Thoracic aorta (tissue), 2 donors: ENCODE measurements around the gene DNM1L. TPM values are rescaled to one million over a fixed set of nuclear protein-coding genes. Genes with fewer than 3 reads are reported as not detected.
"Not testable (repeated sequence)": the region's sequence is repeated elsewhere in the genome, so short reads cannot be mapped to it uniquely, and the experiment has no call there.

Source experiments
- ATAC-seq: fragments of 150-250 bp; one replicate; pipeline ENCODE4 v1.8.0; 2017; ENCODE audit warnings: low read depth; ENCODE audit not compliant: insufficient number of reproducible peaks, low FRiP score
- DNase-seq: peaks from one replicate; pipeline ENCODE4 v3.0.0-alpha.2; 2020; ENCODE audit warnings: low spot score
- H3K27ac ChIP-seq, 2 donors: fragments of 200-600 bp; sonication (generic); 1 replicate in 1 of 2; 2 replicates in 1 of 2; pipeline ENCODE4 v1.5.1; 2016; ENCODE audit warnings: mild to moderate bottlenecking in 2 of 2, moderate library complexity in 2 of 2
- H3K27me3 ChIP-seq: fragments of 200-600 bp; sonication (generic); replicated peaks from 2 replicates; pipeline ENCODE4 v1.6.0; 2016; ENCODE audit warnings: mild to moderate bottlenecking; ENCODE audit not compliant: insufficient read depth
- H3K36me3 ChIP-seq: fragments of 200-600 bp; sonication (generic); one replicate; pipeline ENCODE4 v1.5.1; 2016
- H3K4me1 ChIP-seq, 2 donors: fragments of 200-600 bp; sonication (generic); 1 replicate in 1 of 2; 2 replicates in 1 of 2; pipeline versions ENCODE4 v1.5.1 to v1.6.0; 2016; ENCODE audit warnings: low read depth in 2 of 2, mild to moderate bottlenecking in 1 of 2; ENCODE audit not compliant: control insufficient read depth in 1 of 2
- H3K4me3 ChIP-seq: fragments of 200-600 bp; sonication (generic); 2 replicates; pipeline ENCODE4 v1.5.1; 2016; ENCODE audit warnings: mild to moderate bottlenecking
- H3K9me3 ChIP-seq: fragments of 200-600 bp; sonication (generic); 2 replicates; pipeline ENCODE4 v1.5.1; 2016
- CTCF ChIP-seq: fragments of 200-600 bp; sonication (generic); IDR thresholded peaks from one replicate; pipeline ENCODE4 v1.5.1; 2019; ENCODE audit warnings: antibody characterized with exemption
- total RNA-seq, 2 donors: library from RNA; depleted of rRNA; stranded (reverse); fragments of >200 nt; gene quantifications; one replicate each; pipeline versions ENCODE4 v1.1.0 to v1.2.3, GENCODE V29; 2016

The DNM1L gene
- total RNA-seq, 2 donors from 2014 or later, result 59.8 to 86.1 TPM

DNA sequence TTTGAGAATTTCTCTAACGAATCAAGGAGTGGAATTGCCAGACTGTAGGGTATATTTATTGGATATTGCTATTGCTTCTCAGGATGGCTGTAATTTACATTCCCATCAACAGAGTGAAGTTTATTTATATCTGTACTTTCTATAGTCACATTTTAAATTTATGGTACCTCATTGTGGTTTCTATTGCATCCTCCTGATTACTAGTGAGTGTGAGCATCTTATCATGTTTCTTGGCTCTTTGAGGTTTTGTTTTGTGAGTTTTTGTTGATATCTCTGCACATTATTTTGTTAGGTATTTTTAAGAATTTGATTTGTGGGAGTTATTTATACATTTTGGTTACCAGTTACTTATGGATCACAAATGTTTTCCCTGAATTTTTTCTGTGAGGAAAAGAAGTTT is 13.9 kb downstream of the DNM1L start:
- H3K4me3 ChIP-seq, result no peak overlapping the region
- no peaks in the 10 kb centered on the region for H3K9me3 ChIP-seq
- H3K27me3 ChIP-seq, result no peaks in the 10 kb centered on the region
- H3K4me1 ChIP-seq, result no peaks in the 10 kb centered on the region
- ATAC-seq (no peak), DNase-seq (no peak)
- no peak for TF ChIP-seq CTCF
- H3K36me3 ChIP-seq, result no peaks in the 10 kb centered on the region
- no peak overlapping the region for H3K27ac ChIP-seq

DNA sequence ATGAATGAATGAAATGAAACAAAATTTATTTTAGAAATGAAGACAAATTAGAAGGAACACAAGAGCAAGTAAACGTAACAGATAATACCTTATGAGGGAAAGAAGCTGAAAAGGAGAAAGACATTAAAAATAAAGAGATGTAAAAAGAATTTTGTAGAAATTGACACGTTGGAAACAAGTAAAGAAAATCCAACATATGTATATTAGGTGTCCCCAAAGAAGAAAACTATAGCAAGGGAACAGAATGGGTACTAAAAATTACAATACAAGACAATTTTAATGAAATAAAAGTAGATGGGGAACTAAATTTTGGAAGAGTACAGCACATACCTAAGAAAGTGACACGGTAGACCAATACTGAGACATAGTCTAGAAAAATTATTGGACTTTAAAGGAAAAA is 16.7 kb downstream of the DNM1L start:
- Histone ChIP-seq H3K9me3 (no peaks in the 10 kb centered on the region), H3K27me3 (no peaks in the 10 kb centered on the region), H3K36me3 (no peaks in the 10 kb centered on the region), H3K4me3 (no peak overlapping the region), H3K27ac (no peak overlapping the region), H3K4me1 (no peaks in the 10 kb centered on the region)
- ATAC-seq (no peak), DNase-seq (no peak)
- TF ChIP-seq CTCF, result no peak

GRCh38 chr12:32697445-32697844 is 18.3 kb downstream of the DNM1L start:
- Histone ChIP-seq H3K36me3 (no peaks in the 10 kb centered on the region), H3K4me1 (no peaks in the 10 kb centered on the region), H3K9me3 (no peaks in the 10 kb centered on the region), H3K4me3 (no peak overlapping the region), H3K27ac (no peak overlapping the region), H3K27me3 (no peaks in the 10 kb centered on the region)
- ATAC-seq (no peak), DNase-seq (no peak)
- no peak for TF ChIP-seq CTCF

GRCh38 chr12:32698285-32698684 is 19.2 kb downstream of the DNM1L start:
- Histone ChIP-seq H3K27ac (no peak overlapping the region), H3K9me3 (no peaks in the 10 kb centered on the region), H3K4me1 (no peaks in the 10 kb centered on the region), H3K27me3 (no peaks in the 10 kb centered on the region), H3K4me3 (no peak overlapping the region), H3K36me3 (no peaks in the 10 kb centered on the region)
- no peak for TF ChIP-seq CTCF
- no peak for ATAC-seq
- DNase-seq, result no peak

GRCh38 chr12:32699437-32699836 is 20.3 kb downstream of the DNM1L start:
- not testable (repeated sequence) for H3K4me1 ChIP-seq, DNase-seq

GRCh38 chr12:32702473-32702872 is 23.4 kb downstream of the DNM1L start:
- no peak for TF ChIP-seq CTCF
- Histone ChIP-seq H3K4me1 (no peaks in the 10 kb centered on the region), H3K27me3 (no peaks in the 10 kb centered on the region), H3K9me3 (no peaks in the 10 kb centered on the region), H3K36me3 (no peaks in the 10 kb centered on the region), H3K4me3 (no peak overlapping the region), H3K27ac (no peak overlapping the region)
- DNase-seq (no peak), ATAC-seq (no peak)

More at GRCh38 chr12:32699437-32699836, 20.3 kb downstream of the DNM1L start:
- H3K4me3 ChIP-seq, H3K36me3 ChIP-seq, ATAC-seq, H3K27me3 ChIP-seq, H3K27ac ChIP-seq, H3K9me3 ChIP-seq: not testable (repeated sequence)
